Right lobe of liver (tissue), 6 donors: ENCODE data around the gene OSBPL2. TPM values are rescaled to one million over a fixed set of nuclear protein-coding genes. Genes with fewer than 3 reads are reported as not detected.

Source experiments
- ATAC-seq, 4 donors: fragments of 200-7000 bp; cut with Tn5 transposase; one replicate each; pipeline ENCODE4 v1.9.1; 2020; ENCODE audit warnings: mild to moderate bottlenecking in 4 of 4, moderate library complexity in 4 of 4
- DNase-seq, 3 donors: peaks; one replicate each; pipeline ENCODE4 v3.0.0-alpha.2; 2020
- H3K27ac ChIP-seq, 3 donors: fragments of 200-600 bp; one replicate each; pipeline ENCODE4 v1.8.0; 2022
- H3K27me3 ChIP-seq, 2 donors: fragments of 200-600 bp; one replicate each; pipeline ENCODE4 v1.8.0; 2022
- H3K36me3 ChIP-seq, 4 donors: fragments of 200-600 bp; sonication (generic) in 1 of 4; one replicate each; pipeline versions ENCODE4 v1.5.1 to v1.8.0; 2017 to 2022; ENCODE audit warnings: control low read depth in 1 of 4
- H3K4me1 ChIP-seq, 4 donors: fragments of 200-600 bp; sonication (generic) in 1 of 4; one replicate each; pipeline versions ENCODE4 v1.5.1 to v1.8.0; 2017 to 2022; ENCODE audit warnings: control low read depth in 1 of 4
- H3K4me3 ChIP-seq, 3 donors: fragments of 200-600 bp; one replicate each; pipeline ENCODE4 v1.8.0; 2022
- H3K9me3 ChIP-seq, 4 donors: fragments of 200-600 bp; sonication (generic) in 1 of 4; one replicate each; pipeline versions ENCODE4 v1.5.1 to v1.8.0; 2017 to 2022; ENCODE audit warnings: control low read depth in 1 of 4
- POLR2A ChIP-seq: fragments of 450-650 bp; IDR thresholded peaks from one replicate; pipeline ENCODE4 v1.6.1; 2017; ENCODE audit warnings: antibody characterized with exemption, mild to moderate bottlenecking
- WGBS: methylation state at CpG from one replicate; pipeline ENCODE4 v1.1.6; 2018; ENCODE audit warnings: low coverage, low lambda C conversion rate; ENCODE audit not compliant: insufficient coverage; ENCODE audit errors: missing lambda C conversion rate; 5-methylcytosine and 5-hydroxymethylcytosine counted together
- intact Hi-C, 2 donors: fragments of 100-400 bp; cut with DNase I; formaldehyde crosslinking; loops; one replicate each; pipeline versions ENCODE4 v1.11.2 to v1.14.1; 2022
- total RNA-seq, 6 experiments: library from RNA; depleted of rRNA in 2 of 6; stranded (reverse); fragments of >200 nt in 2 of 6; fragmentation: NEBNext Ultra II Directional in 3 of 6; extraction: Animal tissue kit (Norgen Biotek cat#: 25700) in 3 of 6; gene quantifications; one replicate each; pipeline versions ENCODE4 v1.1.0 to v1.2.4, GENCODE V29; 2016 to 2023
- TF ChIP-seq, protein P1 (sequence below), 4 donors: fragments of 200-600 bp in 3 of 4; fragments of 450-650 bp in 1 of 4; IDR thresholded peaks; one replicate each; pipeline versions ENCODE4 v1.5.1 to v1.8.0; 2016 to 2022; ENCODE audit warnings: antibody characterized with exemption in 4 of 4, mild to moderate bottlenecking in 2 of 4
- donor health status: DM: no; HTN: yes; CAD: no.
- donor health status: DM: no; HTN: no; CAD: no.
- donor health status: DM: no; HTN: no; CAD: no.
- donor health status: DM: no; HTN: yes; CAD: no.
- donor health status: DM: no; HTN: yes; CAD: no.

OSBPL2 gene
- total RNA-seq, 6 experiments from 2014 or later: 15.6 to 27.8 (median 21.2) TPM

DNA sequence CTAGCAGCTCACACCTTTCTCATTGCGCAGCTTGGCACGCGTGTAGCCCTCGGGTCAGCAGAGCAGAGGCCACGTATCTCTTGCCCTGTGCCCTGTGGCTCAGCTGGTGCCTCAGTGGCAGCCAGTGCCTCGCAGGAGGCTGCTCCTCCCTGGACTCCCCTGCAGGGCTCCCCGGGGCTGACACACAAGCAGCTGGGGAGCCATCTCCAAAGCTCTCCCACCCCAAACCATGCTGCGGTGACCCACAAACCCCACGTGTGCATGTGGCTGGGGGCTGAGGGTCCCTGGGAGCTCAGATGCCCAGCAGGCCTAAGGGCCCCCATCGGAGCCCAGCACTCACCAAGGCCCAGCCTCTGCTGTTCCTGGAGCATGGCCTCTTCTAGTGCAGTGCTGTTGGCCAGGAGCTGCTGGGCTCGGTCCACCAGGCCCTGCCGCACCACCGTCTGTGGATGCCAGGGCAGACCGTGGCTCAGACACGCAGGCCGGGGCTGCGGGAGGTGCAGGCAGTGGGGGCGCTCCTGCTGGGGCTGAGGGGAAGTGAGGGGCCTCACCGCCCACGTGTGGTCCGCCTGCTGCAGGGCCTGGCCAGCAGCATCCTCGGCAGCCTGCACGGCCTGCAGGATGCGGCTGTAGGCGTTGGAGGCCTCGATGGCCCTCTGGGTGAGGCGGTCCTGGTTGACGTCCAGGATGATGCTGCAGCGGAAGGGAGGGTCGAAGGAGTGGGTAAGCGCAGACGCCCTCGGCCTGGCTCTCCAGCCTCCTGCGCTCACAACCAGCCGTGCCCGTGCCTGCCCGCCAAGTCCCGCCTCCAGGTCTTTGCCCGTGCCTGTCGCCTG lies 78.2 kb downstream of the OSBPL2 start:
- Histone ChIP-seq H3K27ac (no peak overlapping the region), H3K36me3 (peaks cover 0 to 11% (median under 1%) of the 10 kb centered on the region in 4 donors), H3K27me3 (no peaks in the 10 kb centered on the region), H3K9me3 (no peaks in the 10 kb centered on the region), H3K4me3 (no peak overlapping the region), H3K4me1 (peaks cover 0 to 5% (median 0%) of the 10 kb centered on the region in 4 donors)
- intact Hi-C loops: no loop called here
- WGBS: 91% methylated on average over 9 of the region's 40 CpGs
- no peak for ATAC-seq
- TF ChIP-seq, protein P1, sequence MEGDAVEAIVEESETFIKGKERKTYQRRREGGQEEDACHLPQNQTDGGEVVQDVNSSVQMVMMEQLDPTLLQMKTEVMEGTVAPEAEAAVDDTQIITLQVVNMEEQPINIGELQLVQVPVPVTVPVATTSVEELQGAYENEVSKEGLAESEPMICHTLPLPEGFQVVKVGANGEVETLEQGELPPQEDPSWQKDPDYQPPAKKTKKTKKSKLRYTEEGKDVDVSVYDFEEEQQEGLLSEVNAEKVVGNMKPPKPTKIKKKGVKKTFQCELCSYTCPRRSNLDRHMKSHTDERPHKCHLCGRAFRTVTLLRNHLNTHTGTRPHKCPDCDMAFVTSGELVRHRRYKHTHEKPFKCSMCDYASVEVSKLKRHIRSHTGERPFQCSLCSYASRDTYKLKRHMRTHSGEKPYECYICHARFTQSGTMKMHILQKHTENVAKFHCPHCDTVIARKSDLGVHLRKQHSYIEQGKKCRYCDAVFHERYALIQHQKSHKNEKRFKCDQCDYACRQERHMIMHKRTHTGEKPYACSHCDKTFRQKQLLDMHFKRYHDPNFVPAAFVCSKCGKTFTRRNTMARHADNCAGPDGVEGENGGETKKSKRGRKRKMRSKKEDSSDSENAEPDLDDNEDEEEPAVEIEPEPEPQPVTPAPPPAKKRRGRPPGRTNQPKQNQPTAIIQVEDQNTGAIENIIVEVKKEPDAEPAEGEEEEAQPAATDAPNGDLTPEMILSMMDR (IDR thresholded peaks at IDR 0.05): no peak
- TF ChIP-seq POLR2A: no peak
- DNase-seq: no peak

DNA sequence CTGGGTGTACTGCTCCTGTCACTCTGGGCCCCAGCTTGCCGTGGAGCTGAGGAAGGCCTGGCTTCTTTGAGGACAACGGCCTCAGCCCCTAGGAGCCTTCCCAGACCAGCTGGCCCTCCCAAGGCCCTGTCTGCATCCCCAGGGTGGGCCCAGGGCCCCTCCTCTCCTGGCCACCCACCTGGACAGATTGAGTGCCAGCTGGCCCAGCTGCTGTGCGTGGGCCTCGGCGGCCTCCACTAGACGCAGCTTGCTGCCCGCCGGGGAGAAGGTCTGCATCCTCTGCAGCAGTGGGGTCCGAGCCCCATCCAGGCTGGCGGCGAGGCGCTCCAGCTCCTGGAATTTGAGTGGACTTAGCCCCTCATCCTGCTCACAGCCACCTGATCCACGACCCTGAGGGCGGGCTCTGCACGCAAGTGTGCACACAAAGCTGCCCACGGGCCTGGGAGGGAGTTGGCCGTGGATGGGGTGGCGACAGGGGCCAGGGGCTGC lies 78.9 kb downstream of the OSBPL2 start:
- H3K4me3 ChIP-seq: no peak overlapping the region
- DNase-seq (no peak), ATAC-seq (no peak)
- no peaks in the 10 kb centered on the region for H3K27me3 ChIP-seq
- peaks cover 0 to 11% (median under 1%) of the 10 kb centered on the region in 4 donors for H3K36me3 ChIP-seq
- no peak for TF ChIP-seq POLR2A
- TF ChIP-seq, protein P1 (IDR thresholded peaks at IDR 0.05): no peak
- intact Hi-C loops: no loop called here
- peaks cover 0 to 5% (median 0%) of the 10 kb centered on the region in 4 donors for H3K4me1 ChIP-seq
- H3K9me3 ChIP-seq: no peaks in the 10 kb centered on the region
- no peak overlapping the region for H3K27ac ChIP-seq
- WGBS: 50% methylated on average over 2 of the region's 18 CpGs

DNA sequence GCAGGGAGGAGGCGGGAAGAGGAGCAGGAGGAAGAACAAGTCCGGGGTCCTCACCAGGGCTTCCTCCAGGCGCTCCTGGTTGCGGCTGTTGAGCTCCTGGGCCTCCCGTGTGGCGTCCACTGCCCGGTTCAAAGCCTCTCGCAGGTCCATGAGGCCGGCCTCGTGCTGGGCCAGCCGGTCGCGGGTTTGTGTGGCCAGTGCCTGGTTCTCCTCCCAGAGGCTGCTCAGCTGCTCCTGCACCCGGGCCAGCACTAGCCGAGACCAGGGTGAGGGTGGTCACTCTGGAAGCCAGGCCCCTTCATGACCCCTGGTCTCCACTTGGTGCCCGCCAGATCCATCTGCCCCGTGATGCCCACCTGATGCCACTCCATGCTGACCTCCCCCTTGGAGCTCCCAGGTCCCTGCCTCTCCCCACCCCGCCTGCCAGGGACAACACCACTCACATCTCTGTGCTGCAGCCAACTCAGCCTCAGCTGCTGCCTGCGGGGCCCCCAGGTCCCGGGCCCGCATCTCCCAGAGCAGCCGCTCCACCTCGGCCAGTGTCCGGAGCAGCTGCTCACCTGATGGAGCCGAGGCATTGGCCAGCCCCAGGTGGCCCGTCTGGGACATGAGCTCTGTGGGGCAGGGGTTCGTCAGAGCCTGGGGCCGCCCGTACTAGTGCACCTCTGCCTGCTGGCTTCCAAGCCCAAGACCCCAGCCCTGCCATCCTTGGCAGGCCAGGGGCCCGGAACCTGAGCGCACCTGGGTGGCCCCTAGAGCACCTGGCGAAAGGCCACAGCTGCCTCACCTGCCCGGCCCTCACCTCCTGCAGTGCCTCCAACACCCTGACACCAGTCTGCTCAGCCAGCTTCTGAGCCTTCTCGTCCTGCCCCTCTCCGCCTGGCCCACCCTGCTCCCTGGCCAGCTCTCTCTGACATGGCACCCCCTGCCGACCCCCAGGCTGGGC lies 80.4 kb downstream of the OSBPL2 start:
- Histone ChIP-seq H3K9me3 (no peaks in the 10 kb centered on the region), H3K4me1 (peaks cover 0 to 5% (median 0%) of the 10 kb centered on the region in 4 donors), H3K36me3 (peaks cover 0 to 11% (median 0%) of the 10 kb centered on the region in 4 donors), H3K4me3 (no peak overlapping the region), H3K27ac (no peak overlapping the region), H3K27me3 (no peaks in the 10 kb centered on the region)
- ATAC-seq: no peak
- DNase-seq: no peak
- intact Hi-C loops: no loop called here
- TF ChIP-seq, protein P1 (IDR thresholded peaks at IDR 0.05): no peak
- TF ChIP-seq POLR2A: no peak
- WGBS: no CpG with 5 or more reads among the region's 36 CpGs

- no peak for DNase-seq
- TF ChIP-seq POLR2A: no peak
- TF ChIP-seq, protein P1 (IDR thresholded peaks at IDR 0.05): no peak
- no peaks in the 10 kb centered on the region for H3K27me3 ChIP-seq
- no peaks in the 10 kb centered on the region for H3K9me3 ChIP-seq
- no peak overlapping the region for H3K4me3 ChIP-seq
- intact Hi-C loops: no loop called here
- 85% methylated on average over 8 of the region's 29 CpGs for WGBS
- H3K4me1 ChIP-seq: peaks cover 0 to 8% (median 0%) of the 10 kb centered on the region in 4 donors
- H3K36me3 ChIP-seq: peaks cover 0 to 13% (median 0%) of the 10 kb centered on the region in 4 donors
- no peak for ATAC-seq
- no peak overlapping the region for H3K27ac ChIP-seq
These were observed 81.1 kb downstream of the OSBPL2 start for GRCh38 chr20:62319346-62319909.
